SK-N-SH treated with all-trans-retinoic acid at 6 μM for 48 hours (cell line): ENCODE results near the gene SLCO3A1.

Experiments used
- ATAC-seq: fragments of 200-7000 bp; cut with Tn5 transposase; 3 replicates; pipeline ENCODE4 v1.9.1; 2020; ENCODE audit warnings: mild to moderate bottlenecking, moderate library complexity
- ARNTL ChIP-seq: fragments of 450-650 bp; formaldehyde crosslinking; IDR thresholded peaks from 2 replicates; pipeline ENCODE4 v1.5.0; 2020; ENCODE audit warnings: low read depth, mild to moderate bottlenecking, moderate library complexity, borderline replicate concordance
- BACH2 ChIP-seq: fragments of 250-450 bp; sonication (Bioruptor Pico); IDR thresholded peaks from 2 replicates; pipeline ENCODE4 v1.9.0; 2021; ENCODE audit warnings: mild to moderate bottlenecking, borderline replicate concordance
- CREB5 ChIP-seq: fragments of 250-450 bp; sonication (Bioruptor Pico); IDR thresholded peaks from 2 replicates; pipeline ENCODE4 v1.5.1; 2020; ENCODE audit warnings: low read depth, mild to moderate bottlenecking, moderate library complexity
- CSDC2 ChIP-seq: fragments of 250-450 bp; sonication (Bioruptor Pico); IDR thresholded peaks from 2 replicates; pipeline ENCODE4 v1.5.0; 2020; ENCODE audit warnings: mild to moderate bottlenecking, moderate library complexity
- ESRRG ChIP-seq: fragments of 250-450 bp; sonication (Bioruptor Pico); IDR thresholded peaks from 2 replicates; pipeline ENCODE4 v1.6.1; 2021; ENCODE audit warnings: mild to moderate bottlenecking
- GLIS3 ChIP-seq: fragments of 250-450 bp; sonication (Bioruptor Pico); IDR thresholded peaks from 2 replicates; pipeline ENCODE4 v1.5.0; 2020; ENCODE audit warnings: mild to moderate bottlenecking, moderate library complexity
- ISL1 ChIP-seq: fragments of 250-450 bp; sonication (Bioruptor Pico); IDR thresholded peaks from 2 replicates; pipeline ENCODE4 v2.1.2; 2022; ENCODE audit warnings: mild to moderate bottlenecking, moderate library complexity
- OSR1 ChIP-seq: fragments of 250-450 bp; sonication (Bioruptor Pico); IDR thresholded peaks from 2 replicates; pipeline ENCODE4 v1.8.0; 2022; ENCODE audit warnings: moderate library complexity, mild to moderate bottlenecking, inconsistent platforms
- PATZ1 ChIP-seq: fragments of 250-450 bp; sonication (Bioruptor Pico); IDR thresholded peaks from 2 replicates; pipeline ENCODE4 v1.8.0; 2020; ENCODE audit warnings: mild to moderate bottlenecking, moderate library complexity, borderline replicate concordance
- POU6F1 ChIP-seq: fragments of 250-450 bp; sonication (Bioruptor Pico); IDR thresholded peaks from 2 replicates; pipeline ENCODE4 v1.8.0; 2021; ENCODE audit warnings: low read depth, mild to moderate bottlenecking, moderate library complexity, borderline replicate concordance
- PPARA ChIP-seq: fragments of 250-450 bp; sonication (Bioruptor Pico); IDR thresholded peaks from 2 replicates; pipeline ENCODE4 v1.5.0; 2020; ENCODE audit warnings: mild to moderate bottlenecking, borderline replicate concordance
- RARB ChIP-seq: fragments of 250-450 bp; sonication (Bioruptor Pico); IDR thresholded peaks from 2 replicates; pipeline ENCODE4 v1.8.0; 2021; ENCODE audit warnings: mild to moderate bottlenecking, moderate library complexity
- SNAI2 ChIP-seq: fragments of 250-450 bp; sonication (Bioruptor Pico); IDR thresholded peaks from 2 replicates; pipeline ENCODE4 v1.5.0; 2020; ENCODE audit warnings: mild to moderate bottlenecking, moderate library complexity
- TCF4 ChIP-seq: fragments of 250-450 bp; sonication (Bioruptor Pico); IDR thresholded peaks from 2 replicates; pipeline ENCODE4 v1.8.0; 2021; ENCODE audit warnings: mild to moderate bottlenecking, moderate library complexity, borderline replicate concordance
- TOX ChIP-seq: fragments of 250-450 bp; sonication (Bioruptor Pico); IDR thresholded peaks from 2 replicates; pipeline ENCODE4 v1.8.0; 2021; ENCODE audit warnings: mild to moderate bottlenecking, moderate library complexity, borderline replicate concordance
- TSHZ2 ChIP-seq: fragments of 250-450 bp; sonication (Bioruptor Pico); IDR thresholded peaks from 2 replicates; pipeline ENCODE4 v1.5.0; 2020; ENCODE audit warnings: mild to moderate bottlenecking, moderate library complexity
- ZFP3 ChIP-seq: fragments of 250-450 bp; sonication (Bioruptor Pico); IDR thresholded peaks from 2 replicates; pipeline ENCODE4 v1.5.0; 2020; ENCODE audit warnings: mild to moderate bottlenecking, moderate library complexity
- ZNF565 ChIP-seq: fragments of 450-650 bp; formaldehyde crosslinking; conservative IDR thresholded peaks from 2 replicates; pipeline ENCODE4 v1.5.0; 2020; ENCODE audit warnings: low read depth, mild to moderate bottlenecking, moderate library complexity
- ZNF70 ChIP-seq: fragments of 450-650 bp; formaldehyde crosslinking; IDR thresholded peaks from 2 replicates; pipeline ENCODE4 v1.5.0; 2020; ENCODE audit warnings: mild to moderate bottlenecking, moderate library complexity
- ZNF8 ChIP-seq: fragments of 450-650 bp; formaldehyde crosslinking; IDR thresholded peaks from 2 replicates; pipeline ENCODE4 v1.5.0; 2020; ENCODE audit warnings: mild to moderate bottlenecking, moderate library complexity
- TF ChIP-seq, protein P1 (sequence below): fragments of 250-450 bp; sonication (Bioruptor Pico); IDR thresholded peaks from 2 replicates; pipeline ENCODE4 v1.5.1; 2021; ENCODE audit warnings: mild to moderate bottlenecking, moderate library complexity

The SLCO3A1 gene

GRCh38 chr15:92012881-92013280, 159.4 kb downstream of the SLCO3A1 start (continued):
- no peak for TF ChIP-seq CREB5 (CRISPR knock-in tag)

DNA sequence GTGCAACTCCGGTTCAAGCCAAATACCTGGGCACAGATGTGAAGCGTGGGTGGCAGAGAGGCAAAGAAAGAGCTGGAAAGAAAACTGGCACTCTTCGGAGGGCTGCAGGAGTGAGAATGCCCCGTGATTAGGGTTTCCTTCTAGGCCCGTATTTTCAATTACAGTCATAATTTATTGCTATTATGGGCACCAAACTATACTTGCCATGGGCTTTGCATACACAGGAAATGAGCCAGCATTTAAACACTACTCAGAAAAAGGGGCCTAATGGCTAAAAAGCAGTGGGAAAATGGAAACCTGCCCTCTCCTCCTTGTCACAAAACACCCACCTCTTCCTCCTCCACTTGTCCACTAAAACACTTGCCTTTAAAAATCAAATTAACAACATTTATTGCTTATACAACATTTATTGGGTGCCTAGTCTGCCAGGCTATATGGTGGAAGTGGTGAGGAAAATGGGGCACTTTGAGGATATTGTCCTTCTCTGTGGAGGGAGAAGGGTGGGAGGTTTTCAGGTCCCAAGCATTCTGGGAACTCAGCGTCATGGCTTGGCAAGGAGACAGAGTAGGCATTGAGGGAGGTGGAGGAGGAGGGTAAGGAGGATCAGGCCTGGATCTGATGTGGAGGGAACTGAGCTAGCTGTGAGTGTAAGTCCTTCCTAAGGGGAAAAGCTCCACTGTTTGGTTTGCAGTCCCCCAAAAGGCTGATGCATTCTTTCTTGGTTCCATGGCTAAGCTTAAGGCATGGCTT, 160.9 kb downstream of the SLCO3A1 start:
- no peak for ATAC-seq
- TF ChIP-seq BACH2 (CRISPR knock-in tag) (no peak), POU6F1 (CRISPR knock-in tag) (no peak), OSR1 (CRISPR knock-in tag) (no peak), PATZ1 (CRISPR knock-in tag) (no peak), GLIS3 (CRISPR knock-in tag) (no peak)

DNA sequence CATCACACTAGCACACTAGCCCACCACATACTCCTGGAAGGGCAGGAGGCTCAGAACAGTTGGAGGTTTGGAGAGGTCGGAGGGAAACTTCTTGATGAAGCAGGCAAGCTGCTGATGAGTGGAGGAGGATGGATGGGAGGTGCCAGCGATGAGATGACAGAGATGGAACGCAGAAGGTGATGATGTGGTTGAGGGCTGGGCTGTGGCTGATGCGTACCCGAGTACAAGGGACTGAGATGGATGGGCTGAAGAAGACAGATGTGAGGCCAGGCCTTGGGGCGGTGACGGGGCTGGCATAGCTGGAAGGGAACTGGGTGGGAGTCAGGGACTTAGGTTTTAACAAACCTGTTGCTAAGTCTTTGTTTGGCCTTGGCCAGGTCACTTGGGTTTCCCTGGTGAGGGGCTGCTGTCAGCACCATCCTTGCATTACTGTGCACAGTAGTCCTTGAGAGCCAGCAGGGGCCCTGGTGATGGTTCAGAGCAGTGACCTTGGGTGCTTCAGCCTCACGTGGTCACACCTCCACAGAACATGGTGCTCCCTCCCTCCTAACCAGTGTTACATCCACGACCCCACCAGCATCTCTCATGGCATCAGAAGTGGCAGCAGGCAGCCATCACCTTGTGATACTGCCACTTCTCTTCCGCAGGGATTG, 164.5 kb downstream of the SLCO3A1 start:
- no peak for TF ChIP-seq CSDC2 (CRISPR knock-in tag)
- TF ChIP-seq GLIS3 (CRISPR knock-in tag): no peak
- TF ChIP-seq SNAI2 (CRISPR knock-in tag): no peak
- no peak for ATAC-seq

- no peak for TF ChIP-seq BACH2 (CRISPR knock-in tag)
- no peak for TF ChIP-seq ZNF565
- TF ChIP-seq TOX (CRISPR knock-in tag): no peak
- TF ChIP-seq ARNTL (CRISPR knock-in tag): no peak
- TF ChIP-seq ZFP3 (CRISPR knock-in tag): no peak
- no peak for TF ChIP-seq GLIS3 (CRISPR knock-in tag)
- TF ChIP-seq TCF4 (CRISPR knock-in tag): no peak
- TF ChIP-seq TSHZ2 (CRISPR knock-in tag): no peak
- TF ChIP-seq CSDC2 (CRISPR knock-in tag): no peak
- no peak for TF ChIP-seq CREB5 (CRISPR knock-in tag)
- no peak for TF ChIP-seq ZNF70 (CRISPR knock-in tag)
- TF ChIP-seq ESRRG (CRISPR knock-in tag): no peak
- TF ChIP-seq OSR1 (CRISPR knock-in tag): no peak
- no peak for TF ChIP-seq ZNF8 (CRISPR knock-in tag)
- no peak for TF ChIP-seq SNAI2 (CRISPR knock-in tag)
- TF ChIP-seq ISL1 (CRISPR knock-in tag): no peak
- no peak for TF ChIP-seq PATZ1 (CRISPR knock-in tag)
- TF ChIP-seq RARB (CRISPR knock-in tag): no peak
- no peak for TF ChIP-seq PPARA
- TF ChIP-seq, protein P1, sequence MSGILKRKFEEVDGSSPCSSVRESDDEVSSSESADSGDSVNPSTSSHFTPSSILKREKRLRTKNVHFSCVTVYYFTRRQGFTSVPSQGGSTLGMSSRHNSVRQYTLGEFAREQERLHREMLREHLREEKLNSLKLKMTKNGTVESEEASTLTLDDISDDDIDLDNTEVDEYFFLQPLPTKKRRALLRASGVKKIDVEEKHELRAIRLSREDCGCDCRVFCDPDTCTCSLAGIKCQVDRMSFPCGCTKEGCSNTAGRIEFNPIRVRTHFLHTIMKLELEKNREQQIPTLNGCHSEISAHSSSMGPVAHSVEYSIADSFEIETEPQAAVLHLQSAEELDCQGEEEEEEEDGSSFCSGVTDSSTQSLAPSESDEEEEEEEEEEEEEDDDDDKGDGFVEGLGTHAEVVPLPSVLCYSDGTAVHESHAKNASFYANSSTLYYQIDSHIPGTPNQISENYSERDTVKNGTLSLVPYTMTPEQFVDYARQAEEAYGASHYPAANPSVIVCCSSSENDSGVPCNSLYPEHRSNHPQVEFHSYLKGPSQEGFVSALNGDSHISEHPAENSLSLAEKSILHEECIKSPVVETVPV (CRISPR knock-in tag): no peak
- ATAC-seq: no peak
These were observed 165.2 kb downstream of the SLCO3A1 start for GRCh38 chr15:92018535-92019239.
